Cardiac muscle cell (in vitro differentiated cells and primary cell): ENCODE results near the gene SPIRE1. TPM values are rescaled to one million over a fixed set of nuclear protein-coding genes. Genes with fewer than 3 reads are reported as not detected.
"Not testable (repeated sequence)": the region's sequence is repeated elsewhere in the genome, so short reads cannot be mapped to it uniquely, and the experiment has no call there.

Source experiments
- DNase-seq, 2 donors: peaks; one replicate each; pipeline versions ENCODE4 v3.0.0 to v3.0.0-alpha.2; 2010 to 2017; ENCODE audit warnings: low read depth in 1 of 2, low spot score in 1 of 2
- H3K27ac ChIP-seq: fragments of 200-600 bp; sonication (generic); 2 replicates; pipeline ENCODE4 v1.5.1; 2016
- H3K27me3 ChIP-seq: fragments of 200-600 bp; sonication (generic); 2 replicates; pipeline ENCODE4 v1.6.0; 2016; ENCODE audit warnings: control low read depth
- H3K36me3 ChIP-seq: fragments of 200-600 bp; sonication (generic); 2 replicates; pipeline ENCODE4 v1.5.1; 2016; ENCODE audit warnings: control low read depth
- H3K4me1 ChIP-seq: fragments of 200-600 bp; sonication (generic); 2 replicates; pipeline ENCODE4 v1.8.1; 2017; ENCODE audit warnings: low read depth, mild to moderate bottlenecking, mixed run types
- H3K4me3 ChIP-seq: fragments of 200-600 bp; sonication (generic); 2 replicates; pipeline ENCODE4 v1.5.1; 2016; ENCODE audit warnings: mild to moderate bottlenecking
- H3K9me3 ChIP-seq: fragments of 200-600 bp; sonication (generic); 2 replicates; pipeline ENCODE4 v1.5.1; 2017; ENCODE audit warnings: low read depth, mild to moderate bottlenecking, control low read depth
- CTCF ChIP-seq: IDR thresholded peaks from 2 replicates; pipeline ENCODE4 v1.5.1; 2012; ENCODE audit warnings: low read depth, mild to moderate bottlenecking, low read length
- polyA plus RNA-seq: library from polyadenylated mRNA; unstranded; fragments of >200 nt; fragmentation: Nextera tagmentation; extraction: Ambion mirVana; gene quantifications from 2 replicates; pipeline ENCODE4 v1.2.1, GENCODE V29; 2016
- total RNA-seq: library from RNA; depleted of rRNA; stranded (reverse); fragments of >200 nt; gene quantifications from 2 replicates; pipeline ENCODE4 v1.2.3, GENCODE V29; 2016

The SPIRE1 gene
- total and polyA plus RNA-seq, 2 experiments from 2014 or later = 17.8 to 19.6 TPM

DNA sequence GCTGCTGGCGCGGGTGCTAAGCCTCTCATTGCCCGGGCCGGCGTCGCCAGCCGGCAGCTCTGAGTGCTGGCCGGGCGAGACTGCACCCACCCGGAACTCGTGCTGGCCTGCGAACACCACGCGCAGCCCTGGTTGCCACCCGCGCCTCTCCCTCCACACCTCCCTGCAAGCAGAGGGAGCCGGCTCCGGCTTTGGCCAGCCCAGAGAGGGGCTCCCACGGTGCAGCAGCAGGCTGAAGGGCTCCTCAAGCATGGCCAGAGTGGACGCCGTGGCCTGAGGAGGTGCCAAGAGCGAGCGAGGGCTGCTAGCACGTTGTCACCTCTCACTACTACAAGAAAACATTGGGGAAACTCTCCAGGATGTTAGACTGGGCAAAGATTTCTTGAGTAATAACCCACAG is 98.6 kb downstream of the SPIRE1 start:
- Histone ChIP-seq H3K27ac (no peak overlapping the region), H3K4me3 (no peak overlapping the region), H3K4me1 (no peaks in the 10 kb centered on the region), H3K9me3 (no peaks in the 10 kb centered on the region), H3K27me3 (no peaks in the 10 kb centered on the region), H3K36me3 (no peaks in the 10 kb centered on the region)
- no peak for DNase-seq
- TF ChIP-seq CTCF = no peak

DNA sequence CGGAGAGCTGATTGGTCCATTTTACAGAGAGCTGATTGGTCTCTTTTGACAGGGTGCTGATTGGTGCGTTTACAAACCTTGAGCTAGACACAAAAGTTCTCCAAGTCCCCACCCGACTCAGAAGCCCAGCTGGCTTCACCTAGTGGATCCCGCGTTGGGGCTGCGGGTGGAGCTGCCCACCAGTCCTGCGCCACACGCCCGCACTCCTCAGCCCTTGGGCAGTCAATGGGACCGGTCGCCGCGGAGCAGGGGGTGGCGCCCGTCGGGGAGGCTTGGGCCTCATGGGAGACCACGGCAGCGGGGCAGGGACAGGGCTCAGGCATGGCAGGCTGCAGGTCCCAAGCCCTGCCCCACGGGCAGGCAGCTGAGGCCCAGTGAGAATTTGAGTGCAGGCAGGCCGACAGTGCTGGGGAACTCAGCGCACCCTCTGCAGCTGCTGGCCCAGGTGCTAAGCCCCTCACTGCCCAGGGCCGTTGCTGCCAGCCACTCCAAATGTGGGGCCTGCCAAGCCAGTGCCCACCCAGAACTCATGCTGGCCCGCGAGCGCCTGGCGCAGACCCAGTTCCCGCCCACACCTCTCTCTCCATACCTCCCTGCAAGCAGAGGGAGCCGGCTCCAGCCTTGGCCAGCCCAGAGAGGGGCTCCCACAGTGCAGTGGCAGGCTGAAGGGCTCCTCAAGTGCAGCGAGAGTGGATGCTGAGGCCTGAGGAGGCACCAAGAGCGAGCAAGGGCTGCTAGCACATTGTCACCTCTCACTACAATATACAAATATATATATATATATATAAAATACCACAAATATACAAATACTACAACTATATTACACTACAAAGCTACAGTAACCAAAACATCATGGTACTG is 100.7 kb downstream of the SPIRE1 start:
- H3K36me3 ChIP-seq = no peaks in the 10 kb centered on the region
- no peak overlapping the region for H3K27ac ChIP-seq
- no peak for DNase-seq
- TF ChIP-seq CTCF = no peak
- no peaks in the 10 kb centered on the region for H3K9me3 ChIP-seq
- no peak overlapping the region for H3K4me3 ChIP-seq
- H3K27me3 ChIP-seq = no peaks in the 10 kb centered on the region
- no peaks in the 10 kb centered on the region for H3K4me1 ChIP-seq

DNA sequence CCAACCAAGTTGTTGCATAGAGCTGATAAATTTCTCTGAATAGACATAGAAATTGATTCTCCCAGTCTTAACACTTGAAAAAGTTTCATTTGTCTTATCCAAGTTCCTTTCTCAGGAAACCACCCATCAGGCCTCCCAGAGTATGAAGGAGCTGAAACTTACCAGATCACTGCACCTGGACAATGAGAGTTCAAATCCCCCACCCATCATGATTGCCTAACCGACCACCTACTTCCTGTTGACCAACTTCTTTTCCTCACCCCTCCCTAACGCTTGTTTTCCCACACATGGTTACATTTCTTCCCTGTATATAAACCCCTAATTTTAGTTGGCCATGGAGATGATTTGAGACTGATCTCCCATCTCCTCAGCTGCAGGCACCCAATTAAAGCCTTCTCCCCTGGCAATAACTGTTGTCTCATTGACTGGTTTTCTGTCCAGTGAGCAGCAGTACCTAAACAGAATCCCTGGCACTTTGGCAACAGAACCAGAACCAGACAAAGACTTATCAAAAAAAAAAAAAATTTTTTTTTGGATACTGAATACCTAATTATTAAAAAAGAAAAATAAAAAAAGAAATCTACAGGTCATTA is 103.0 kb downstream of the SPIRE1 start:
- H3K36me3 ChIP-seq = no peaks in the 10 kb centered on the region
- no peak for TF ChIP-seq CTCF
- no peak overlapping the region for H3K27ac ChIP-seq
- H3K27me3 ChIP-seq = no peaks in the 10 kb centered on the region
- no peak for DNase-seq
- no peak overlapping the region for H3K4me3 ChIP-seq
- no peaks in the 10 kb centered on the region for H3K4me1 ChIP-seq
- H3K9me3 ChIP-seq = no peaks in the 10 kb centered on the region

DNA sequence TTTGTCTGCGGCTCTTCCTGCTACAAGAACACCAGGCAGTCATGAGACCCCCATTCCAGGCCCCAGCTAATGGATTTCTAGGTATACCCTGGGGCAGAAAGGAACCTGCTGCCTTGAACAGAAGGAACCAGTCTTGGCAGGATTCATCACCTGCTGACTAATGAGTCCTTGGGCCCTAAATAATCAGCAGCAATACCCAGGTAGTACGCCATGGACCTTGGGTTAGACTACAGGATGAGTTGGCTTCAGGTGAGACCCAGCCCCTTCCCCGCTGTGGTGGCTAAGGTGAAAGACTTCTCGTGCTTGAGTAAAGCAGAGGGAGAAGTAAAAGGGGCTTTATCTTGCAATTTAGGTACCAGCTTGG is 105.0 kb downstream of the SPIRE1 start:
- Histone ChIP-seq H3K27ac (no peak overlapping the region), H3K27me3 (no peaks in the 10 kb centered on the region), H3K36me3 (no peaks in the 10 kb centered on the region)

GRCh38 chr18:12551943-12552878 is 105.7 kb downstream of the SPIRE1 start:
- H3K4me1 ChIP-seq, H3K4me3 ChIP-seq, H3K27me3 ChIP-seq, H3K27ac ChIP-seq, H3K36me3 ChIP-seq, H3K9me3 ChIP-seq: not testable (repeated sequence)
- peak in 1 of 2 donors; percentile 73 for DNase-seq

More for the DNA sequence above, 105.0 kb downstream of the SPIRE1 start:
- no peak for TF ChIP-seq CTCF
- no peak for DNase-seq
- Histone ChIP-seq H3K4me1 (no peaks in the 10 kb centered on the region), H3K4me3 (no peak overlapping the region), H3K9me3 (no peaks in the 10 kb centered on the region)

DNA sequence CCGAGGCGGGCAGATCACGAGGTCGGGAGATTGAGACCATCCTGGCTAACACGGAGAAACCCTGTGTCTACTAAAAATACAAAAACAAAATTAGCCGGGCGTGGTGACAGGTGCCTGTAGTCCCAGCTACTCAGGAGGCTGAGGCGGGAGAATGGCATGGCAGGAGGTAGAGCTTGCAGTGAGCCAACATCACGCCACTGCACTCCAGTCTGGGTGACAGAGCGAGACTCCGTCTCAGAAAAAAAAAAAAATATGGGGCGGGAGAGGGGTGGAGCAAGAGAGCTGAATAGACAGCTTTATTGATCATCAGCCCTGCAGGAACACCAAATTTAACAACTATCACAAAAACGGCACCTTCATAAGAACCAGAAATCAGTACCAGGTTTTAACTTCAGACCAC is 106.4 kb downstream of the SPIRE1 start:
- not testable (repeated sequence) for H3K4me1 ChIP-seq, H3K27ac ChIP-seq, H3K9me3 ChIP-seq, H3K27me3 ChIP-seq, H3K36me3 ChIP-seq, DNase-seq, H3K4me3 ChIP-seq
